GM18505 (cell line): ENCODE measurements around the gene DLL4.
"Not testable (repeated sequence)": the region's sequence is repeated elsewhere in the genome, so short reads cannot be mapped to it uniquely, and the experiment has no call there.

Experiments used
- ATAC-seq: cut with Tn5 transposase; IDR thresholded peaks from one replicate; pipeline ENCODE4 v1.9.1; 2021; ENCODE audit not compliant: unreplicated experiment
- POLR2A ChIP-seq: IDR thresholded peaks from 4 replicates; pipeline ENCODE4 v1.6.1; 2011; ENCODE audit warnings: borderline replicate concordance; ENCODE audit not compliant: insufficient read depth, insufficient read length; ENCODE audit errors: extremely low read depth

The DLL4 gene

GRCh38 chr15:40952301-40952900 is 23.3 kb downstream of the DLL4 start:
- no peak for TF ChIP-seq POLR2A
- ATAC-seq: no peak

DNA sequence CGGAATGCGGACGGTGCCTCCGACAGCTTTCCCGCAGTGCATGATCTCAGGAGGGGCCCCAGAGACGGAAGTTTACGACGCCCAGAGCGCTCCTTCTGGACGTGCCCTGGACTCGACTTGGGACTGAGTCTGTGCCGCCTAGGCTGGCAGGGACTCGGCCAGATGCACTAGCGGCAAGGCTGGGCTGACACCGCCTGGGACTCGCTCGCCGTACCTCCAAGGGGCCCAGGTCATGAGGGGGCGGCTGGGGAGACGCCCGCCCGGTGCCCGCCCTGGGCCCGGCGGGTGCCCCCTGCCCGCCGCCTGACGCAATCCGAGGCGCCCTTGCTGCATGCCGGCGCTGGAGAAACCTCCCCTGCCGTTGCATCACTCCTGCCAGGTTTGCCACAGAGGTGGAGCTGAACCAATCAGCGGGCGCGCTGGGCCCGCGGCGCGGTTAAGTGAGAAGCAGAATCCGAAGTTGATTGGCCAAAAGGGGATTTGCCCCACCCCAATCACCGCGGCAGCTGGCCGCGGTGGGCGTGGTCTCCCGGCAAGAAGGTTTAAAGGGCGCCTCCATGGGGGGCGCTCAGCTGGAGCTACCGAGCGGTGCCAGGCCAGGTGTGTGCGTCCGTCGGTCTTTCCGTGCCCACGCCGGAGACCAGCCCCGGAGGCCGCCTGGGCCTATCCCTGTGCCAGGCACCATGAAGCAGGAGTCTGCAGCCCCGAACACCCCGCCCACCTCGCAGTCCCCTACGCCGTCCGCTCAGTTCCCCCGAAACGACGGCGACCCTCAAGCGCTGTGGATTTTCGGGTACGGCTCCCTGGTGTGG is 24.0 kb downstream of the DLL4 start, which contains the start of gene CHAC1:
TSS of gene CHAC1 (plus strand) at position 571 of the 812 bp plus-strand sequence. CDS start at position 684, 113 bp downstream.
- peak; percentile 86 for ATAC-seq
- TF ChIP-seq POLR2A: peak; percentile 87

DNA sequence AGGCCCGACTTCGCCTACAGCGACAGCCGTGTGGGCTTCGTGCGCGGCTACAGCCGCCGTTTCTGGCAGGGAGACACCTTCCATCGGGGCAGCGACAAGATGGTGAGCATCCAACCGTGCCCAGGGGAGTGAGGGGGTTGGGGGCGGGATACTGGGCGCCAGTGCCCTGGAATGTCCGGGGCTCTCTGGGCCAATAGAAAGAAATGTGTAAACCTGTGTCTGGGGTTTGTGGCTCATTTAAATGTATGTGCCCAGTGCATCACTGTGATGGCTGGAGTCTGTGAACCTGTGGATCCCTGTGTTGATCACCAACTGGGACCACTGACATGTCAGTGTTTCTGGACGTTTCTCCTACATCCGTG is 24.6 kb downstream of the DLL4 start:
- no peak for ATAC-seq
- TF ChIP-seq POLR2A: no peak

GRCh38 chr15:40954158-40954848 is 25.2 kb downstream of the DLL4 start:
- ATAC-seq: not testable (repeated sequence)

- TF ChIP-seq POLR2A: no peak
- no peak for ATAC-seq
Observed at GRCh38 chr15:40955141-40955903, 26.2 kb downstream of the DLL4 start.

- ATAC-seq: no peak
- no peak for TF ChIP-seq POLR2A
Observed at GRCh38 chr15:40955930-40956540, 26.9 kb downstream of the DLL4 start.

DNA sequence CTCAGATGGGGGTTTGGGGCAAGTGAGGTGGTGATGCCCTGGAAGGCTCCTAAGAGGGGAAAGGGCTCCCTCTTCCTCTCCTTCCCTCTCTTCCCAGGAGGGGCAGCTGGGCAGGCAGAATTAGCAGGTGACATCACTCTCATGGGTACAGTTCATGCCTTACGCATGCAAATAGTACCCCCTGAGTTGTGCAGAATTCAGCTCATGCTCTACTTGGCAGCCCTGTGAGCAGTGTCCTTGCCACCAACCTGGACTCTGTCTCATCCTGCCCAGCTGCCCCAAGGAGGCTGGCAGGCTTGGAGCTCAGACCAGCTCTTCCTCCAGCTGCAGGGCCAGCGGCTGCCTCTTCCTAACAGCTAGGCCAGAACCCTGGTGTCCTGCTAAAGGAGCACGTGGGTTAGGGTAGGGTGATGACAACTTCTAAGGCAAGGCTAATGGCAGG is 27.4 kb downstream of the DLL4 start:
- TF ChIP-seq POLR2A: peak; percentile 6
- ATAC-seq: no peak

DNA sequence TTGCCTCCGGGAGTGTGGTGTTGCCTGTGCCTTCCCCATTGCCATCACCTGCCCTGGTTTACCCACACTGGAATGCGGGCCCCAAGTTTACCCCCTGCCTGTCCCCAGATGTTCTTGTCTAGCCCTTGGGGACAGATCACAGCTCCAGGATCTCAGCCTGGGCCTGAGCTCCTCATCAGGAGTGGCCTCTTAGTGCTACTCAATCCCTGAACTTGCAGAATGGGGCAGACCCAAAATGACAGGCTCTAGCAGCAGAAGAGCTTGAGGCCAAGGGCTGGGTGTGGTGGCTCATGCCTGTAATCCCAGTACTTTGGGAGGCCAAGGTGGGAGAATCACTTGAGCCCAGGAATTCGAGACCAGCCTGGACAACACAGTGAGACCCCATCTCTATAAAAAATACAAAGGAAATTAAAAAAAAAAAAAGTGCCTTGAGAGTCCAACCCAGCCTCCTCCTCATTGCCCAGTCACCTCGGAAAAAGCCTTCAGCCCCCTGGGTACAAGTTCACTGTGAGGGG is 28.0 kb downstream of the DLL4 start:
- no peak for ATAC-seq
- peak; percentile 6 for TF ChIP-seq POLR2A

GRCh38 chr15:40957581-40958051 is 28.5 kb downstream of the DLL4 start:
- no peak for TF ChIP-seq POLR2A
- ATAC-seq: no peak

GRCh38 chr15:40958146-40958545 is 29.0 kb downstream of the DLL4 start:
- TF ChIP-seq POLR2A: no peak
- ATAC-seq: no peak

- no peak for TF ChIP-seq POLR2A
- ATAC-seq: no peak
Observed at GRCh38 chr15:40958723-40959122, 29.6 kb downstream of the DLL4 start.

DNA sequence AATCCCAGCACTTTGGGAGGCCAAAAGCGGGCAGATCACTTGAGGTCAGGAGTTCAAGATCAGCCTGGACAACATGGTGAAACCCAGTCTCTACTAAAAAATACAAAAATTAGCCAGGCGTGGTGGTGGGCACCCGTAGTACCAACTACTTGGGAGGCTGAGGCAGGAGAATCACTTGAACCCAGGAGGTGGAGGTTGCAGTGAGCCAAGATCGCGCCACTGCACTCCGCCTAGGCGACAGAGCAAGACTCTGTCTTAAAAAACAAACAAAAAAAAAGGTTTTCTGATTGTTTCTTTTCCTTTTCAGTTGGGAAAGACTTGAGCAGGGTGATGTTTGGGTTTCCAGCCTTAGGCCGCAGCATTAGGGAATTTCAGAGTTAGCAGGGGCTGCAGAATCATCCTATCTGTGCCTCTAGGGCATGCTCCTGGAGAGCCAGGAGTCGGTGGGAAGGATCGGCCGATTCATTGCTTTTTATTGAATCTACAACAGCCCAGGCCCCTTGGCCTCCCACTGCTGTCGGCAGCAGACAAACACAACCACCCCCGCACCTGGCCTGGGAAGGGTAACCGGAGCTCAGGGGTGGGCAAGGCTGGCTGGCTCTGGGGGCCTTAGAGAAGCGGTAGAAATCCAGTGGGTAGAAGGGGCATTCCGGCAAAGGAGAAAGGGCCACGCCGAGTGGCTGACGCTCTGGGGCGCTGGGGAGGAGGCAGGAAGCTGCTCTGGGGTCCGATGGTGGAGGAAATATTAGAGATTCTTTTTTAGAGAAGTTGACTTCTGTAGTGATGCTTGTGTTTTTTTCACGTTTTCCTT is 30.4 kb downstream of the DLL4 start:
- no peak for TF ChIP-seq POLR2A
- no peak for ATAC-seq
